HG02759 (cell line): ENCODE measurements around the gene TRIM7.
A peak's percentile ranks its signal among the peaks of the same experiment; 100 is the strongest.

Experiments used
- ATAC-seq: cut with Tn5 transposase; IDR thresholded peaks from one replicate; pipeline ENCODE4 v1.9.1; 2021; ENCODE audit warnings: mild to moderate bottlenecking, moderate library complexity; ENCODE audit not compliant: unreplicated experiment

Gene TRIM7

GRCh38 chr5:181173420-181174342, 31.3 kb downstream of the TRIM7 start:
- ATAC-seq: peak; percentile 44

GRCh38 chr5:181173027-181173419, 32.0 kb downstream of the TRIM7 start:
- ATAC-seq: peak; percentile 29

- ATAC-seq: no peak
These were observed 33.2 kb downstream of the TRIM7 start for GRCh38 chr5:181171782-181172181.

GRCh38 chr5:181170996-181171395, 34.0 kb downstream of the TRIM7 start:
- no peak for ATAC-seq

GRCh38 chr5:181170237-181170825, 34.7 kb downstream of the TRIM7 start:
- ATAC-seq: peak; percentile 8

- peak; percentile 56 for ATAC-seq
These were observed 35.3 kb downstream of the TRIM7 start for GRCh38 chr5:181169459-181170236.

GRCh38 chr5:181168595-181169118, 36.3 kb downstream of the TRIM7 start:
- ATAC-seq: no peak

- ATAC-seq: no peak
These were observed 37.0 kb downstream of the TRIM7 start for GRCh38 chr5:181167814-181168488.

GRCh38 chr5:181166812-181167733, 37.9 kb downstream of the TRIM7 start:
- ATAC-seq: no peak

- ATAC-seq: no peak
These were observed 40.7 kb downstream of the TRIM7 start for GRCh38 chr5:181164076-181164952.

GRCh38 chr5:181163487-181164075, 41.4 kb downstream of the TRIM7 start:
- no peak for ATAC-seq

- ATAC-seq: no peak
These were observed 43.3 kb downstream of the TRIM7 start for GRCh38 chr5:181161534-181162175.

- ATAC-seq: peak; percentile 22
These were observed 44.1 kb downstream of the TRIM7 start for GRCh38 chr5:181160755-181161533.

- peak; percentile 59 for ATAC-seq
These were observed 44.7 kb downstream of the TRIM7 start for GRCh38 chr5:181160152-181160754.

GRCh38 chr5:181159286-181160151, 45.5 kb downstream of the TRIM7 start:
- ATAC-seq: peak; percentile 60

- ATAC-seq: no peak
These were observed 46.1 kb downstream of the TRIM7 start for GRCh38 chr5:181158869-181159268.
